ENCODE data around the gene TMEM132C.

The TMEM132C gene

GRCh38 chr12:128755566-128755965 lies 488.6 kb downstream of the TMEM132C start:
- no peak for DNase-seq

Measured in amygdala (tissue), 56 donors.